A549 (cell line): ENCODE data around the gene PPA1.
A peak's percentile ranks its signal among the peaks of the same experiment; 100 is the strongest.

Experiments
- CTCF ChIP-seq: fragments of >200 bp; sonication (Bioruptor Twin); formaldehyde crosslinking; IDR thresholded peaks from 3 replicates; pipeline ENCODE4 v1.5.1; 2016
- ESRRA ChIP-seq: fragments of 150-350 bp; IDR thresholded peaks from 2 replicates; pipeline ENCODE4 v1.6.1; 2014; ENCODE audit warnings: mild to moderate bottlenecking, low read length, borderline replicate concordance
- HOXB5 ChIP-seq: fragments of 250-450 bp; sonication (Bioruptor Pico); IDR thresholded peaks from 2 replicates; pipeline ENCODE4 v1.5.0; 2020; ENCODE audit warnings: mild to moderate bottlenecking, moderate library complexity

GRCh38 chr10:70272925-70273316 is 39.7 kb upstream of the PPA1 start:
- TF ChIP-seq ESRRA (no peak), CTCF (peak; percentile 46; the same call in 2 of the 3 replicates), HOXB5 (CRISPR knock-in tag) (no peak)
